HepG2 (cell line): ENCODE results near the gene ZNF765. TPM values are rescaled to one million over a fixed set of nuclear protein-coding genes. Genes with fewer than 3 reads are reported as not detected.

ENCODE experiments used
- BORCS8-MEF2B ChIP-seq: sonication (generic); formaldehyde crosslinking; IDR thresholded peaks from 2 replicates; pipeline ENCODE4 v1.8.0; 2022; ENCODE audit warnings: mild to moderate bottlenecking, missing genetic modification reagents
- CHCHD3 ChIP-seq: sonication (generic); formaldehyde crosslinking; IDR thresholded peaks from 2 replicates; pipeline ENCODE4 v1.8.0; 2022; ENCODE audit warnings: mild to moderate bottlenecking, missing genetic modification reagents, moderate library complexity
- ELF3 ChIP-seq: IDR thresholded peaks from 2 replicates; pipeline ENCODE4 v1.6.1; 2016; ENCODE audit warnings: missing genetic modification reagents, missing compliant biosample characterization
- FOXK1 ChIP-seq: sonication (generic); formaldehyde crosslinking; IDR thresholded peaks from 2 replicates; pipeline ENCODE4 v1.4.0; 2020; ENCODE audit warnings: low read depth, missing genetic modification reagents, borderline replicate concordance
- HDAC1 ChIP-seq: sonication (generic); formaldehyde crosslinking; IDR thresholded peaks from 2 replicates; pipeline ENCODE4 v1.5.1; 2020; ENCODE audit warnings: mild to moderate bottlenecking, missing genetic modification reagents
- HHEX ChIP-seq: IDR thresholded peaks from 2 replicates; pipeline ENCODE4 v1.6.1; 2016; ENCODE audit warnings: control low read depth
- IRF2 ChIP-seq: IDR thresholded peaks from 2 replicates; pipeline ENCODE4 v1.6.1; 2018; ENCODE audit warnings: missing genetic modification reagents, missing compliant biosample characterization
- KAT7 ChIP-seq: IDR thresholded peaks from 2 replicates; pipeline ENCODE4 v1.6.1; 2018; ENCODE audit warnings: borderline replicate concordance, missing compliant biosample characterization
- MEIS2 ChIP-seq: sonication (generic); formaldehyde crosslinking; IDR thresholded peaks from 2 replicates; pipeline ENCODE4 v1.9.0; 2021; ENCODE audit warnings: mild to moderate bottlenecking, missing genetic modification reagents
- MXI1 ChIP-seq: IDR thresholded peaks from 3 replicates; pipeline ENCODE4 v1.6.1; 2012; ENCODE audit warnings: low read depth, low read length, inconsistent platforms, borderline replicate concordance
- MYNN ChIP-seq: sonication (generic); formaldehyde crosslinking; IDR thresholded peaks from 2 replicates; pipeline ENCODE4 v1.4.0; 2020; ENCODE audit warnings: mild to moderate bottlenecking, low read depth, missing genetic modification reagents
- NKX3-1 ChIP-seq: sonication (generic); formaldehyde crosslinking; IDR thresholded peaks from 2 replicates; pipeline ENCODE4 v1.5.0; 2020; ENCODE audit warnings: missing genetic modification reagents
- PAWR ChIP-seq: sonication (generic); formaldehyde crosslinking; IDR thresholded peaks from 2 replicates; pipeline ENCODE4 v1.4.0; 2020; ENCODE audit warnings: missing genetic modification reagents, mild to moderate bottlenecking, borderline replicate concordance
- PHF21A ChIP-seq: sonication (generic); formaldehyde crosslinking; IDR thresholded peaks from 2 replicates; pipeline ENCODE4 v1.5.0; 2020; ENCODE audit warnings: mild to moderate bottlenecking, missing genetic modification reagents
- POLR2A ChIP-seq, 2 experiments: IDR thresholded peaks; 2 replicates each; pipeline ENCODE4 v1.6.1; 2011; ENCODE audit warnings: low read depth in 2 of 2, low read length in 2 of 2, mild to moderate bottlenecking in 1 of 2, moderate library complexity in 1 of 2; ENCODE audit not compliant: insufficient read depth in 1 of 2
- SAP130 ChIP-seq: IDR thresholded peaks from 2 replicates; pipeline ENCODE4 v1.6.1; 2016; ENCODE audit warnings: low read depth
- ZBTB38 ChIP-seq: sonication (generic); formaldehyde crosslinking; IDR thresholded peaks from 2 replicates; pipeline ENCODE4 v1.5.1; 2020; ENCODE audit warnings: mild to moderate bottlenecking, missing genetic modification reagents
- ZFP37 ChIP-seq: sonication (generic); formaldehyde crosslinking; IDR thresholded peaks from 2 replicates; pipeline ENCODE4 v1.4.0; 2020; ENCODE audit warnings: missing genetic modification reagents, borderline replicate concordance
- ZNF34 ChIP-seq: sonication (generic); formaldehyde crosslinking; IDR thresholded peaks from 2 replicates; pipeline ENCODE4 v1.4.0; 2020; ENCODE audit warnings: mild to moderate bottlenecking, missing genetic modification reagents, borderline replicate concordance
- ZNF432 ChIP-seq: sonication (generic); formaldehyde crosslinking; IDR thresholded peaks from 2 replicates; pipeline ENCODE4 v1.5.0; 2020; ENCODE audit warnings: missing genetic modification reagents, mild to moderate bottlenecking, borderline replicate concordance
- ZNF570 ChIP-seq: sonication (generic); formaldehyde crosslinking; IDR thresholded peaks from 2 replicates; pipeline ENCODE4 v1.4.0; 2020; ENCODE audit warnings: mild to moderate bottlenecking, missing genetic modification reagents, borderline replicate concordance
- ZNF878 ChIP-seq: sonication (generic); formaldehyde crosslinking; IDR thresholded peaks from 2 replicates; pipeline ENCODE4 v1.8.1; 2023; ENCODE audit warnings: mild to moderate bottlenecking, missing genetic modification reagents, moderate library complexity
- polyA plus RNA-seq, 8 experiments: library from polyadenylated mRNA; depleted of rRNA in 3 of 8; stranded (reverse) in 7 of 8; unstranded in 1 of 8; fragments of >200 nt; fragmentation: Illumina TruSeq in 4 of 8; extraction: Trizol in 4 of 8; gene quantifications; 2 replicates each; pipeline versions ENCODE4 v1.2.1 to v1.2.3, GENCODE V29; 2011 to 2016; ENCODE audit warnings: low read depth in 4 of 8, missing spikeins in 1 of 8, mixed read lengths in 1 of 8; ENCODE audit not compliant: insufficient read depth in 1 of 8
- total RNA-seq, 5 experiments: library from RNA; depleted of rRNA; stranded (reverse); fragments of >200 nt; fragmentation: Illumina TruSeq; extraction: Trizol; gene quantifications; 2 replicates each; pipeline ENCODE4 v1.2.3, GENCODE V29; 2016; ENCODE audit warnings: low read depth in 1 of 5
- TF ChIP-seq, protein P1 (sequence below): sonication (generic); formaldehyde crosslinking; conservative IDR thresholded peaks from 2 replicates; pipeline ENCODE4 v1.4.0; 2020; ENCODE audit warnings: missing genetic modification reagents
- TF ChIP-seq, protein P2 (sequence below): IDR thresholded peaks from 2 replicates; pipeline ENCODE4 v1.6.1; 2018; ENCODE audit warnings: missing genetic modification reagents
- TF ChIP-seq, protein P3 (sequence below): sonication (generic); formaldehyde crosslinking; IDR thresholded peaks from 2 replicates; pipeline ENCODE4 v1.4.0; 2020; ENCODE audit warnings: mild to moderate bottlenecking, missing genetic modification reagents, borderline replicate concordance

The ZNF765 gene
- total and polyA plus RNA-seq, 2 of the 13 experiments (the other 11 are each of a cell fraction or from before 2014, with no cell fraction given), result 5.0 to 14.5 TPM

DNA sequence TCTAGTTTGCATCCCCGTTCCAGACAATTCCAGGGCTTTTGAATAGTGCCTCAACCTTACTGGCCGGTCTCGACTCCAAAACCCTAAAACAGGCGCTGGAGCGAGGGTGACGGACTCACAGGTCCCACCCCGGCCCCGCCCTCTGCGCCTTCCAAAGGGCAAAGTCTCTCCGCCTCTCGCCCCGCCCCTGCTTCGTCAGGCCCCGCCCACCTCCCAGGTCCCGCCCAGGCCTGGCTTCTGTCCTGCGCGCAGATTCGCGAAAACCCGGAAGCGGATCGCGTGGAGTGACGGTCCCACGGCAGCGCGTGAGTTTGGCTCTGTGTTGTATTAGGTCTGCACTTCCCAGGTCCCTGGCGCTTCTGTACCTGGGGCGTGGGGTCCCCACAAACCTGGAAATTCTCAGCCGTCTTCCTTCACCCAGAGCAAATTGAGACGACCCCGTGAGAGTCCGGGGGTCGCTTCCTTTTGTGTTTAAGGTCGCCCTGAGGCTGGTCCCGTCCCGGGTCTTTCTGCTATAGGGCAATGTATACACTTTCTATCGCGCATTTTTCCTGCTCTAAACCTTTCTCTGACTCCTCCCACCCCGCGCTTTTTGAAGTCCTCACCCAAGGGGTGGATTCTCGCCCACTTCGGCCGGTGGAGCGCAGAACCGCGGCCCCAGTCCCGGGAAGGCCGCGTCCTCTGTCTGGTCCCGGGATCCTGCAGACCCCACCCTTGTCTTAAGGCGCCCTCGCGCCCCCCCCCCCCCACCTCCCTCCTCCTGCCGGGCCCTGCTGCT is 72.7 kb downstream of the ZNF765 start, which contains the start of gene ZNF813 (continued):
- TF ChIP-seq ZBTB38 (CRISPR knock-in tag) (no peak), IRF2 (CRISPR knock-in tag) (peak; percentile 58; the same call in 1 of the 2 replicates), ZNF878 (CRISPR knock-in tag) (no peak), MEIS2 (CRISPR knock-in tag) (peak; percentile 60; the same call in 1 of the 2 replicates), ZNF34 (CRISPR knock-in tag) (no peak), HDAC1 (CRISPR knock-in tag) (peak; percentile 62; the same call in 1 of the 2 replicates), BORCS8-MEF2B (CRISPR knock-in tag) (no peak), CHCHD3 (CRISPR knock-in tag) (no peak), PHF21A (CRISPR knock-in tag) (peak; percentile 60; the same call in 1 of the 2 replicates), KAT7 (CRISPR knock-in tag) (peak; percentile 51; the same call in 1 of the 2 replicates), ZFP37 (CRISPR knock-in tag) (0 out of 2 replicates have a peak, but pooled peaks have one; percentile 33), ELF3 (CRISPR knock-in tag) (peak; percentile 74), SAP130 (CRISPR knock-in tag) (peak; percentile 82), FOXK1 (CRISPR knock-in tag) (0 out of 2 replicates have a peak, but pooled peaks have one; percentile 31), NKX3-1 (peak; percentile 63; the same call in 1 of the 2 replicates), PAWR (CRISPR knock-in tag) (no peak), MYNN (CRISPR knock-in tag) (no peak), POLR2A (IDR thresholded peaks at IDR 0.05; ENCODE audit: insufficient read depth in 1 of 2, low read depth in 2 of 2, low read length in 2 of 2) (peak; percentile 61 to 88), HHEX (CRISPR knock-in tag) (no peak), ZNF432 (CRISPR knock-in tag) (no peak), ZNF570 (no peak), MXI1 (peak; percentile 30; the same call in 1 of the 3 replicates)
- TF ChIP-seq, protein P1, sequence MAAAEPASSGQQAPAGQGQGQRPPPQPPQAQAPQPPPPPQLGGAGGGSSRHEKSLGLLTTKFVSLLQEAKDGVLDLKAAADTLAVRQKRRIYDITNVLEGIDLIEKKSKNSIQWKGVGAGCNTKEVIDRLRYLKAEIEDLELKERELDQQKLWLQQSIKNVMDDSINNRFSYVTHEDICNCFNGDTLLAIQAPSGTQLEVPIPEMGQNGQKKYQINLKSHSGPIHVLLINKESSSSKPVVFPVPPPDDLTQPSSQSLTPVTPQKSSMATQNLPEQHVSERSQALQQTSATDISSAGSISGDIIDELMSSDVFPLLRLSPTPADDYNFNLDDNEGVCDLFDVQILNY (CRISPR knock-in tag), result peak; percentile 73; the same call in 1 of the 2 replicates
- TF ChIP-seq, protein P2, sequence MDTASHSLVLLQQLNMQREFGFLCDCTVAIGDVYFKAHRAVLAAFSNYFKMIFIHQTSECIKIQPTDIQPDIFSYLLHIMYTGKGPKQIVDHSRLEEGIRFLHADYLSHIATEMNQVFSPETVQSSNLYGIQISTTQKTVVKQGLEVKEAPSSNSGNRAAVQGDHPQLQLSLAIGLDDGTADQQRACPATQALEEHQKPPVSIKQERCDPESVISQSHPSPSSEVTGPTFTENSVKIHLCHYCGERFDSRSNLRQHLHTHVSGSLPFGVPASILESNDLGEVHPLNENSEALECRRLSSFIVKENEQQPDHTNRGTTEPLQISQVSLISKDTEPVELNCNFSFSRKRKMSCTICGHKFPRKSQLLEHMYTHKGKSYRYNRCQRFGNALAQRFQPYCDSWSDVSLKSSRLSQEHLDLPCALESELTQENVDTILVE (CRISPR knock-in tag), result peak; percentile 23; the same call in 1 of the 2 replicates
- TF ChIP-seq, protein P3, sequence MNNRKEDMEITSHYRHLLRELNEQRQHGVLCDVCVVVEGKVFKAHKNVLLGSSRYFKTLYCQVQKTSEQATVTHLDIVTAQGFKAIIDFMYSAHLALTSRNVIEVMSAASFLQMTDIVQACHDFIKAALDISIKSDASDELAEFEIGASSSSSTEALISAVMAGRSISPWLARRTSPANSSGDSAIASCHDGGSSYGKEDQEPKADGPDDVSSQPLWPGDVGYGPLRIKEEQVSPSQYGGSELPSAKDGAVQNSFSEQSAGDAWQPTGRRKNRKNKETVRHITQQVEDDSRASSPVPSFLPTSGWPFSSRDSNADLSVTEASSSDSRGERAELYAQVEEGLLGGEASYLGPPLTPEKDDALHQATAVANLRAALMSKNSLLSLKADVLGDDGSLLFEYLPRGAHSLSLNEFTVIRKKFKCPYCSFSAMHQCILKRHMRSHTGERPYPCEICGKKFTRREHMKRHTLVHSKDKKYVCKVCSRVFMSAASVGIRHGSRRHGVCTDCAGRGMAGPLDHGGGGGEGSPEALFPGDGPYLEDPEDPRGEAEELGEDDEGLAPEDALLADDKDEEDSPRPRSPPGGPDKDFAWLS, result no peak
